Ishikawa (cell line): Measurements from ENCODE around the gene TMEM44.

Experiments
- CEBPB ChIP-seq: IDR thresholded peaks from 2 replicates; pipeline ENCODE4 v1.6.1; 2012
- CREB1 ChIP-seq: IDR thresholded peaks from 2 replicates; pipeline ENCODE4 v1.6.1; 2012; ENCODE audit warnings: low read depth
- EGR1 ChIP-seq: IDR thresholded peaks from 2 replicates; pipeline ENCODE4 v1.6.1; 2012
- EP300 ChIP-seq: IDR thresholded peaks from 2 replicates; pipeline ENCODE4 v1.6.1; 2012; ENCODE audit warnings: borderline replicate concordance
- FOXM1 ChIP-seq: IDR thresholded peaks from 2 replicates; pipeline ENCODE4 v1.6.1; 2012; ENCODE audit warnings: low read depth, borderline replicate concordance
- NFIC ChIP-seq: IDR thresholded peaks from 2 replicates; pipeline ENCODE4 v1.6.1; 2012
- RAD21 ChIP-seq: IDR thresholded peaks from 2 replicates; pipeline ENCODE4 v1.6.1; 2012; ENCODE audit warnings: low read depth
- TAF1 ChIP-seq: IDR thresholded peaks from 2 replicates; pipeline ENCODE4 v1.6.1; 2012; ENCODE audit warnings: low read depth, mild to moderate bottlenecking
- TCF12 ChIP-seq: IDR thresholded peaks from 2 replicates; pipeline ENCODE4 v1.6.1; 2012; ENCODE audit warnings: low read depth
- TEAD4 ChIP-seq: IDR thresholded peaks from 2 replicates; pipeline ENCODE4 v1.6.1; 2012
- YY1 ChIP-seq: IDR thresholded peaks from 2 replicates; pipeline ENCODE4 v1.6.1; 2012; ENCODE audit warnings: low read depth
- ZBTB7A ChIP-seq: IDR thresholded peaks from 2 replicates; pipeline ENCODE4 v1.6.1; 2012; ENCODE audit warnings: low read depth
- TF ChIP-seq, protein P1 (sequence below): IDR thresholded peaks from 2 replicates; pipeline ENCODE4 v1.6.1; 2012; ENCODE audit warnings: low read depth, mild to moderate bottlenecking
- TF ChIP-seq, protein P2 (sequence below): IDR thresholded peaks from 2 replicates; pipeline ENCODE4 v1.6.1; 2012
- TF ChIP-seq, protein P3 (sequence below): IDR thresholded peaks from 2 replicates; pipeline ENCODE4 v1.6.1; 2012

TMEM44 gene

DNA sequence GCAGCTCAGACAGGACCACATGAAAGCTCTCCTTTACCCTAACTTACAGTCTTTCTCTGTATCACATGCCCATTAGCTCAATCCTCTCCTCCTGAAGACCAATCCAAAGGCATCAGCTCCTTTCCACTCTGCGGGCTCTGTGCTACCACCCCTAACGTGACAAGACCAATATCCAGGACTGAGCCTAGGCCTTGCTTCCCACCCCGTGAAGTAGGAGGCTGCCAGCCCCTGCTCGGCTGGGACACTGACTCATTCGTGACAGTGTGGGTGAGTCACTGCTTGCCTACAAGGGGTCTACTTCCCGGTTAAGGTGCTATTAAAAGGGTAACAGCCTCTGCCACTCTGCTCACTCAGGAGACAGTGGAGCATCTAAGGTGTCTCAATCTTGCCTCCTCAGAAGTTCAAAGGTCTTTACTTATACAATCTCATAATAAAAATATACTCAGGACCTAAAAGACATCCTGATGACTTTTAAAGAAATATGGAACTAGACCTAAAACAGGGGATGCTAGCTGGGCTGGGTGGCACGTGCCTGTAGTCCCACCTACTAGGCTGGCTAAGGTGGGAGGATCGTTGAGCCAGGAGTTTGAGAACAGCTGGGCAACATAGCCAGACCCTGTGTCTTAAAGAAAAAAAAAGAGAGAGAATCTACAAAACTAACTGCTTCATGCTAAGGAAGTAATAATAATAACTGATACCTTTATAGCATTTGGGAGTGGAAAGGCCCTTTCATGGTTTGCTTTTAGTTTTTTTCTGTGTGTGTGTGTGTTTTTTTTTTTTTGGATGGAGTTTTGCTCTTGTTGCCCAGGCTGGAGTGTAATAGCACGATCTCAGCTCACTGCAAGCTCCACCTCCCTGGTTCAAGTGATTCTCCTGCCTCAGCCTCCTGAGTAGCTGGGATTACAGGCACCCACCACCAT, 55.0 kb downstream of the TMEM44 start:
- TF ChIP-seq YY1, result no peak

DNA sequence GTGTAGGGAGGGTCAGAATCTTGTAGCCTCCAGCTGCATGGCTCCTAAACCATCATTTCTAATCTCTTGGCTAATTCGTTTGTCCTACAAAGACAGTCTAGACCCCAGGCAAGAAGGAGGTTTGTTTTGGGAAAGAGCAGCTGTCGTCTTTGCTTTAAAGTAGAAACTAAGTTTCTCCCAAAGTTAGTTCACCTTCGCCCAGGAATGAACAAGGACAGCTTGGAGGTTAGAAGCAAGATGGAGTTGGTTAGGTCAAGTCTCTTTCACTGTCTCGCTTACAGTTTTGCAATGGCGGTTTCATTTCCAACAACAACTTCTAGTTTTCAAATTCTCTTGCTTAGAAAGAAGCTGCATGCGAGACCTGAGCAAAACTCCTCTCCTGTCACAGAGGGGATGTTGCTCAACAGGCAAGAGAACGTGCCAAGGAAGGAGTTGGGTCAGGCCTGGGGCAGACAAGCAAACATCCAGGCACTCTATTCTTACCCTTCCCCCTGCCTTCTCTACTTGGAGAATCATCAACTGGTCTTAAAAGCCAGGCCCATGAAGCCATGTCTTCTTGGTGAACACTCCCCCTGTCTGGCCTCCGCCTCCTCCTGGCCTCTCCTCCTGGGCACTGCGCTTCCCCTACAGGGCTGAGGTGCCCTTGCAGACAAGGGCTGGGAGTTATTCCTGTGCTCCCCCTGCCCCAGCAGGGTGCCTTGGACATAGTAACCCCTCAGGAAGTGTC, 57.6 kb downstream of the TMEM44 start:
- TF ChIP-seq RAD21 (no peak), TEAD4 (no peak), FOXM1 (no peak), NFIC (no peak), YY1 (no peak), CREB1 (no peak), CEBPB (no peak)
- TF ChIP-seq, protein P1, sequence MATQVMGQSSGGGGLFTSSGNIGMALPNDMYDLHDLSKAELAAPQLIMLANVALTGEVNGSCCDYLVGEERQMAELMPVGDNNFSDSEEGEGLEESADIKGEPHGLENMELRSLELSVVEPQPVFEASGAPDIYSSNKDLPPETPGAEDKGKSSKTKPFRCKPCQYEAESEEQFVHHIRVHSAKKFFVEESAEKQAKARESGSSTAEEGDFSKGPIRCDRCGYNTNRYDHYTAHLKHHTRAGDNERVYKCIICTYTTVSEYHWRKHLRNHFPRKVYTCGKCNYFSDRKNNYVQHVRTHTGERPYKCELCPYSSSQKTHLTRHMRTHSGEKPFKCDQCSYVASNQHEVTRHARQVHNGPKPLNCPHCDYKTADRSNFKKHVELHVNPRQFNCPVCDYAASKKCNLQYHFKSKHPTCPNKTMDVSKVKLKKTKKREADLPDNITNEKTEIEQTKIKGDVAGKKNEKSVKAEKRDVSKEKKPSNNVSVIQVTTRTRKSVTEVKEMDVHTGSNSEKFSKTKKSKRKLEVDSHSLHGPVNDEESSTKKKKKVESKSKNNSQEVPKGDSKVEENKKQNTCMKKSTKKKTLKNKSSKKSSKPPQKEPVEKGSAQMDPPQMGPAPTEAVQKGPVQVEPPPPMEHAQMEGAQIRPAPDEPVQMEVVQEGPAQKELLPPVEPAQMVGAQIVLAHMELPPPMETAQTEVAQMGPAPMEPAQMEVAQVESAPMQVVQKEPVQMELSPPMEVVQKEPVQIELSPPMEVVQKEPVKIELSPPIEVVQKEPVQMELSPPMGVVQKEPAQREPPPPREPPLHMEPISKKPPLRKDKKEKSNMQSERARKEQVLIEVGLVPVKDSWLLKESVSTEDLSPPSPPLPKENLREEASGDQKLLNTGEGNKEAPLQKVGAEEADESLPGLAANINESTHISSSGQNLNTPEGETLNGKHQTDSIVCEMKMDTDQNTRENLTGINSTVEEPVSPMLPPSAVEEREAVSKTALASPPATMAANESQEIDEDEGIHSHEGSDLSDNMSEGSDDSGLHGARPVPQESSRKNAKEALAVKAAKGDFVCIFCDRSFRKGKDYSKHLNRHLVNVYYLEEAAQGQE, result no peak
- TF ChIP-seq, protein P2, sequence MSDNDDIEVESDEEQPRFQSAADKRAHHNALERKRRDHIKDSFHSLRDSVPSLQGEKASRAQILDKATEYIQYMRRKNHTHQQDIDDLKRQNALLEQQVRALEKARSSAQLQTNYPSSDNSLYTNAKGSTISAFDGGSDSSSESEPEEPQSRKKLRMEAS, result no peak

DNA sequence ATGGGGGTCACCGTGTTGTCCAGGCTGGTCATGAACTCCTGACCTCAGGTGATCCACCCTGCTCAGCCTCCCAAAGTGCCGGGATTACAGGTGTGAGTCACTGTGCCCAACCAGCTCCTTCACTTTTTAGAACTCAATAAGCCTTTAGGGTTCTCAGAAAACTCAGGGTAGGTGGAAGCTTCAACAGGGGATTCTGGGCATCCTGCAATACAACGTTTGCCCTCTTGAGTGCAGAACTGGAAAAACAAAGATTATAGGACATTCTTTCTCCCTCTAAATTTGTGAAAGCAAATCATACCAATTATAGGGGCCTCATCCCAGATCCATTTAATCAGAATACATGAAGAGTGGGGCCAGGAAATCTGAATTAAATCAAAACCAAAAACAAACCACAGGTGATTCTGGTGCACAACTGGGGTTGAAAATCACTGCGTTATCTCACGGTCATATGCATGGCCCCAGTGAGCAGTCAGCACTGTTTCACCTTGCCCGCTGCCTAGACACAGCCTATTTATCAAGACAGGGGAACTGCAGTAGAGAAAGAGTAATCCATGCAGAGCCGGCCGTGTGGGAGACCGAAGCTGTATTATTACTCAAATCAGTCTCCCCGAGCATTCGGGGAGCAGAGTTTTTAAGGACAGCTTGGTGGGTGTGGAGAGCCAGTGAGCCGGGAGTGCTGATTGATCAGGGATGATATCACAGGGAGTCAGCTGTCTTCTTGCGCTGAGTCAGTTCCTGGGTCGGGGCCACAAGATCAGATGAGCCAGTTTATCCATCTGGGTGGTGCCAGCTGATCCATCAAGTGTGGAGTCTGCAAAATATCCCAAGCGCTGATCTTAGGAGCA, 58.4 kb downstream of the TMEM44 start:
- TF ChIP-seq, protein P1, result no peak
- TF ChIP-seq NFIC (no peak), ZBTB7A (no peak), CEBPB (no peak), TAF1 (no peak), YY1 (no peak), TCF12 (no peak), RAD21 (no peak), CREB1 (no peak), EP300 (no peak), EGR1 (no peak), FOXM1 (no peak)
- TF ChIP-seq, protein P3, sequence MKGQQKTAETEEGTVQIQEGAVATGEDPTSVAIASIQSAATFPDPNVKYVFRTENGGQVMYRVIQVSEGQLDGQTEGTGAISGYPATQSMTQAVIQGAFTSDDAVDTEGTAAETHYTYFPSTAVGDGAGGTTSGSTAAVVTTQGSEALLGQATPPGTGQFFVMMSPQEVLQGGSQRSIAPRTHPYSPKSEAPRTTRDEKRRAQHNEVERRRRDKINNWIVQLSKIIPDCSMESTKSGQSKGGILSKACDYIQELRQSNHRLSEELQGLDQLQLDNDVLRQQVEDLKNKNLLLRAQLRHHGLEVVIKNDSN, result no peak
- TF ChIP-seq, protein P2, result no peak

DNA sequence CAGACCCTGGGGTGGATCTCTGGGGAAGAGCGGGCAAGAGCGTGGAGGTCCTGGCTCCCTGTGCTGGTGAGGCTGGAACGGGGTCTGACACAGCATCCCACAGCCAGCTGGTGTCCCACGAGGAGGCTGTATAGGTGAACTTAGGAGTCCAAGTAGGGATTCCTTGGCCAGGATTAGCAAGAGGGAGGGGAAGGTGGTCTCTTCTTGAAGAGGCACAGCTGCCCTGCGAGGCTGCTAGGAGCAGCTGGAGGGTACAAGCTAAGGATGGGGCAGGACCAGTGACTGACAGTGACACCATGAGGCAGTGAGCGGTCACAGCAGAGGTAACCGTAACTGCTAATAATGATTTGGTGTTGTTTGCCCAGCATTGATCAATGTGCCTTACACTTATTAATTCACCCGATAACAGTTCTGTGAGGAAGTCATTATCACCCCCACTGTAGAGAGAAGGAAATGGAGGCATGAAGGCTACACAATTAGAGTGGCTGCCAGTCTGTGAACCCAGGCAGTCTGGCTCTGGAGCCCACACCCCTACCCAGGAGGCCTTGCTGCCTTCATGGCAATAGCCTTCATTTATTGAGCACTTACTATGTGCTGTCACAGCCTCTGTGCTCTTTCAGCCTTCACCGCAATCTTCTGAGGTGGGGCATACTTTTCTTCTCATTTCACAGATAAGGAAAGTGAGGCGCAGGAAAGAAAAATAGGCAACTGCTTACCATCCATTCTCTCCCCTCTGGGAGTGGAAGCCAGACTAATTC, 59.4 kb downstream of the TMEM44 start:
- TF ChIP-seq, protein P3, result no peak
- peak; percentile 87 for TF ChIP-seq RAD21

DNA sequence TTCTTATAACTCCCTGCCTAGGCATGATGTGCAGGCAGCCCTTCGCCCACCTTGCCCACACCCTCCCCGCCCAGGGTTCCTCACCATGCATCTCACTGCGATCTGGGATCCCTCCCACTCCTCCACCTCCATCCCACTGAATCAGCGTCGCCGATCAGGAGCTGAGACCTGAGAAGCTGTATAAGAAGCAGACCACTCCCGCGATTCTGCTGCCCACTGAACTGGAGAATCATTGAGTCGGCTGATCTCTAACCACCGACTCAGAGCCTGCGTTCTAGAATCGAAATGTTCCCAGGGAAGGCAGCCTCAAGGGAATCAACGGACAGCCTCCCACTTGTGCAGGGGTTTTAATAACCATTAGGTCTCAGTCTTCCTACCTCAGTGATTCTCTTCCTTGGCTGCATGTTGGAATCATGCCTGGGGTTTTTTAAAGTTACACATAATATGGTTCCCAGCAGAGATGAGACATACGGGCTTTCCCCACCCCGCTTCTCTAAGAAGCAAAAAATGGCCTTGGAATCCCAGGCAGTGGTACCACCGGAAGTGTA, 60.2 kb downstream of the TMEM44 start:
- TF ChIP-seq, protein P2, result no peak
- TF ChIP-seq, protein P1, result no peak
